ENCODE data around the gene CST3. TPM values are rescaled to one million over a fixed set of nuclear protein-coding genes. Genes with fewer than 3 reads are reported as not detected.

Gene CST3
- total RNA-seq, 1 experiment from 2014 or later = 82.7 TPM

DNA sequence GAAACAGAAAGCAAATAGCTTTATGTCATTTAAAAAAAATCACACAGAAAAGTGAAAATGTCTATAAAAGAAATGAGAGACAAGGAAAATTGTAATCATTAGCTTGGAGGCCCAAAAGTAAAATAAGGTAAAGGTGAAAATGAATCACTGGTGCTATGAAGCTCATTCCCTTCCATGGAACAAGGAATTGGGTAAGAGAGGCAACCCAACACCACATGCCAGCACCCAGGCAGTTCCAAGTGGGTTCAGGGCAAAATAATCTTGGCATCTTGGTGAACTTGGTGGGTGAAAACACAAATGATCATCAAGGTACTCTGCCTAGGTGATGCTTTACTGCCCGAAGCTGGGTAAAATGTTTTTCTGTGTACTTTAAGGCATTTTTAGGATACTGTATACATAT is 34.4 kb upstream of the CST3 start:
- Histone ChIP-seq H3K9me3 (ENCODE audit: low read depth, low read length, poor library complexity, severe bottlenecking) (no peaks in the 10 kb centered on the region), H3K4me1 (ENCODE audit: insufficient read depth, low read length, poor library complexity, severe bottlenecking) (no peaks in the 10 kb centered on the region), H3K4me3 (ENCODE audit: low read depth, low read length, poor library complexity, severe bottlenecking) (no peak overlapping the region), H3K36me3 (ENCODE audit: insufficient read depth, low read length, poor library complexity, severe bottlenecking) (no peaks in the 10 kb centered on the region), H3K27me3 (replicated peaks; ENCODE audit: insufficient read depth, low read depth, low read length, poor library complexity) (peaks cover 11% of the 10 kb centered on the region), H3K27ac (ENCODE audit: low read depth, low read length, poor library complexity, severe bottlenecking) (no peak overlapping the region)
- CTCF ChIA-PET = no interaction called here
- intact Hi-C loops (cut with micrococcal nuclease; ENCODE audit: unreplicated experiment) = no loop called here
- BruUV-seq (replicated peaks) = no TSS peak
- DNase-seq (ENCODE audit: low spot score) = no peak
- POLR2A ChIA-PET (ENCODE audit: low non-redundant PET) = no interaction called here
- no peak for TF ChIP-seq EZH2 (IDR thresholded peaks at IDR 0.05; ENCODE audit: borderline replicate concordance, low read depth, low read length, poor library complexity, severe bottlenecking)
- TF ChIP-seq, protein P1, sequence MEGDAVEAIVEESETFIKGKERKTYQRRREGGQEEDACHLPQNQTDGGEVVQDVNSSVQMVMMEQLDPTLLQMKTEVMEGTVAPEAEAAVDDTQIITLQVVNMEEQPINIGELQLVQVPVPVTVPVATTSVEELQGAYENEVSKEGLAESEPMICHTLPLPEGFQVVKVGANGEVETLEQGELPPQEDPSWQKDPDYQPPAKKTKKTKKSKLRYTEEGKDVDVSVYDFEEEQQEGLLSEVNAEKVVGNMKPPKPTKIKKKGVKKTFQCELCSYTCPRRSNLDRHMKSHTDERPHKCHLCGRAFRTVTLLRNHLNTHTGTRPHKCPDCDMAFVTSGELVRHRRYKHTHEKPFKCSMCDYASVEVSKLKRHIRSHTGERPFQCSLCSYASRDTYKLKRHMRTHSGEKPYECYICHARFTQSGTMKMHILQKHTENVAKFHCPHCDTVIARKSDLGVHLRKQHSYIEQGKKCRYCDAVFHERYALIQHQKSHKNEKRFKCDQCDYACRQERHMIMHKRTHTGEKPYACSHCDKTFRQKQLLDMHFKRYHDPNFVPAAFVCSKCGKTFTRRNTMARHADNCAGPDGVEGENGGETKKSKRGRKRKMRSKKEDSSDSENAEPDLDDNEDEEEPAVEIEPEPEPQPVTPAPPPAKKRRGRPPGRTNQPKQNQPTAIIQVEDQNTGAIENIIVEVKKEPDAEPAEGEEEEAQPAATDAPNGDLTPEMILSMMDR (conservative IDR thresholded peaks at IDR 0.05; ENCODE audit: low read depth, low read length) = no peak

DNA sequence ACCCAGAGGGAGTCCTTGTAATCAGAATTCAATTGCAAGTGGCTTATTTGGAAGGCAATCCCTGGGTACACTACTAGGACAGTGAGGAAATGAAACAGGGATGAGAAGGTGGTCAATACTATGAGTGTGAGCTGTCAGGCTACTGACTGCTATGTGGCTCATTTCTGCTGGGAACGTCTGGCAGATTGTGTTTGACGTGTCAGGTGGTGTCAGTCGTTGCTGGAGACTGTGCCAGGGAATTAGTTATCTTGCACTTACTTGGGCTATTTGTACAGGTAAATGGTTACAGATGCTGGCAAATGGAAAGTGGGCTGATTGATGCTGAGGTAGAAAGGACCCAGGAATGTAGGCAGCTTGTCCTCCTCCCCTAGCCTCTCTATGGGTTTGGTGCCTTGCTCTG is 33.7 kb upstream of the CST3 start:
- no peak for TF ChIP-seq EZH2 (IDR thresholded peaks at IDR 0.05; ENCODE audit: borderline replicate concordance, low read depth, low read length, poor library complexity, severe bottlenecking)
- TF ChIP-seq, protein P1 (conservative IDR thresholded peaks at IDR 0.05; ENCODE audit: low read depth, low read length) = no peak
- intact Hi-C loops (cut with micrococcal nuclease; ENCODE audit: unreplicated experiment) = no loop called here

DNA sequence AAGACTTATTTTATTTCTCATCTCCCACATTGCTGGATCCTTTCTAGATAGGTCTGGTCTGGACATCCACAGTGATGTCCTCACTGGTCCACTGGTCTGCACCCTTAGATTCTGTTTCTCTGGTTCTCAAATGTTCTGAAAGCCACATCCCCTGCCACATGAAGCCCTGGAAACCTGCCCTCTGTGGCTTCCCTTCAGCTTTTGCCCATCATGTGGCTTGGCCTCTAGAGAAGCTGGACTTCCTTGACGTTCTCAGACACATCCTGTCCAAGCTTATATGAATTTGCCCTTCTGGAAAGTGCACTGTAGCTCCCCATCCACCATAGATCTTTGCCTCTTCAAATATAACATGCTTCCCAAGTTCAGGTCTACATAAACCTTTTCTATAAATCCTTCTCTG is 32.6 kb upstream of the CST3 start:
- Histone ChIP-seq H3K9me3 (ENCODE audit: low read depth, low read length, poor library complexity, severe bottlenecking) (no peaks in the 10 kb centered on the region), H3K4me1 (ENCODE audit: insufficient read depth, low read length, poor library complexity, severe bottlenecking) (no peaks in the 10 kb centered on the region), H3K36me3 (ENCODE audit: insufficient read depth, low read length, poor library complexity, severe bottlenecking) (no peaks in the 10 kb centered on the region), H3K27me3 (replicated peaks; ENCODE audit: insufficient read depth, low read depth, low read length, poor library complexity) (no peaks in the 10 kb centered on the region), H3K4me3 (ENCODE audit: low read depth, low read length, poor library complexity, severe bottlenecking) (no peak overlapping the region), H3K27ac (ENCODE audit: low read depth, low read length, poor library complexity, severe bottlenecking) (no peak overlapping the region)
- no peak for DNase-seq (ENCODE audit: low spot score)
- BruUV-seq (replicated peaks) = no TSS peak
- POLR2A ChIA-PET (ENCODE audit: low non-redundant PET) = no interaction called here
- intact Hi-C loops (cut with micrococcal nuclease; ENCODE audit: unreplicated experiment) = no loop called here
- TF ChIP-seq EZH2 (IDR thresholded peaks at IDR 0.05; ENCODE audit: borderline replicate concordance, low read depth, low read length, poor library complexity, severe bottlenecking) = no peak
- TF ChIP-seq, protein P1 (conservative IDR thresholded peaks at IDR 0.05; ENCODE audit: low read depth, low read length) = no peak
- CTCF ChIA-PET = no interaction called here

More for the DNA sequence above, 33.7 kb upstream of the CST3 start:
- Histone ChIP-seq H3K9me3 (ENCODE audit: low read depth, low read length, poor library complexity, severe bottlenecking) (no peaks in the 10 kb centered on the region), H3K4me3 (ENCODE audit: low read depth, low read length, poor library complexity, severe bottlenecking) (no peak overlapping the region), H3K36me3 (ENCODE audit: insufficient read depth, low read length, poor library complexity, severe bottlenecking) (no peaks in the 10 kb centered on the region), H3K4me1 (ENCODE audit: insufficient read depth, low read length, poor library complexity, severe bottlenecking) (no peaks in the 10 kb centered on the region), H3K27ac (ENCODE audit: low read depth, low read length, poor library complexity, severe bottlenecking) (no peak overlapping the region), H3K27me3 (replicated peaks; ENCODE audit: insufficient read depth, low read depth, low read length, poor library complexity) (peaks cover 6% of the 10 kb centered on the region)
- POLR2A ChIA-PET (ENCODE audit: low non-redundant PET) = no interaction called here
- no TSS peak for BruUV-seq (replicated peaks)
- CTCF ChIA-PET = no interaction called here
- no peak for DNase-seq (ENCODE audit: low spot score)
